ENCODE measurements around the gene RALGAPB.

GRCh38 chr20:38583306-38583705 is 110.7 kb downstream of the RALGAPB start:
- no peak for TF ChIP-seq POLR2A (IDR thresholded peaks at IDR 0.05)
- TF ChIP-seq POLR2AphosphoS5 (IDR thresholded peaks at IDR 0.05) = no peak
- TF ChIP-seq CTCF (IDR thresholded peaks at IDR 0.05 in 8 of 11, conservative IDR thresholded peaks at IDR 0.05 in 3 of 11) = no peak

All from spleen (tissue), 7 donors.